Measurements from ENCODE around the gene MPI. TPM values are rescaled to one million over a fixed set of nuclear protein-coding genes. Genes with fewer than 3 reads are reported as not detected.

MPI gene
- total and polyA plus RNA-seq, 8 donors: 27.8 to 69.8 (median 60.8) TPM

DNA sequence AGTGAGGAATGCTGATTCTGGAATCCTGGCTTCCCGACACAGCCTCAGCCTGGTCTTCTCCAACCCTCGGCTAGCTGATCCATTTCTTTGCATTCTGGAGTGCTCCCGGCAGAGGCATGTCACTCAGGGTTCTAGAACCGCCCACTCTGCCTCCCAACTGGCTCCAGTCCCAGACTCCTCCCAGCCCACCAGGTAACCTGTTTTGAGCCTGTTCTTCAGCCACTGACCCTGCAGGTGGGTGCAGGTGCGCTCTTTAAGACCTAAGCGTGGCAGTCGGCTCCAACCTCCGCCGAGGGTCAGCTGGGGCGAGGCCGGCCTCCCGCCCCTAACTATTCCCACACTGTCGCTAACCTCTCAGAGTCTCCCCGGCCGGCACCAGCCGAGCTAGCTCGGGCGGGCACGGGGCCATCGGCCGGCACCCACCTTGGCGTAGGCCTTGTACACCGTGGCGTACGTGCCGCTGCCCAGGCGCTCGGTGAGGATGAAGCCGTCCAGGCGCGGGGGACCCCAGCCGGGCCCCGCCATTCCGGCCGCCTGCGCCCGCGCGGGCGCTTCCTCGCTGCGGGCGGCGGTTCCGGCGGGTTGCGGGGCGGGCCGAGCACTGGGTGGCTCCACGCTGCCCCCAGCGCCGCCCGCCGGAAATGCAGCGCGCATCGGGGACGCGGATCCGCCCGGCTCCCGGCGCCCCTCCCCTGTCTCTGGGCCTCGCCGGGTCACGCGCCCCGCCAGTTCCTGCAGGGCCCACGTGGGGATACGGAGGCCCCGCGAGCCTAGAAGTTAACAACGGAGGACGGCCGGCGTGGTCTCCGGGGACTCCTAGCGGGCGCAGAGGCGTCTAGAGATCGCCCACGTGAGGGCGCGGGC is 47.0 kb upstream of the MPI start, which contains the start of gene ULK3:
ULK3 (minus strand) TSS at position 576 of the 864 bp plus-strand sequence; CDS start at position 525, 51 bp downstream.
- Histone ChIP-seq H3K4me1 (peaks cover 17 to 30% of the 10 kb centered on the region in 2 donors), H3K36me3 (peaks cover 0 to 66% of the 10 kb centered on the region in 2 donors), H3K27me3 (no peaks in the 10 kb centered on the region), H3K9me3 (no peaks in the 10 kb centered on the region), H3K27ac (peak within 1 kb of the TSS; percentile 84 to 87), H3K4me3 (peak within 1 kb of the TSS; percentile 80 to 89)
- intact Hi-C loops (cut with DNase I): no loop called here
- DNase-seq: peak; percentile 87 to 99 (median 92)
- TF ChIP-seq, protein P1, sequence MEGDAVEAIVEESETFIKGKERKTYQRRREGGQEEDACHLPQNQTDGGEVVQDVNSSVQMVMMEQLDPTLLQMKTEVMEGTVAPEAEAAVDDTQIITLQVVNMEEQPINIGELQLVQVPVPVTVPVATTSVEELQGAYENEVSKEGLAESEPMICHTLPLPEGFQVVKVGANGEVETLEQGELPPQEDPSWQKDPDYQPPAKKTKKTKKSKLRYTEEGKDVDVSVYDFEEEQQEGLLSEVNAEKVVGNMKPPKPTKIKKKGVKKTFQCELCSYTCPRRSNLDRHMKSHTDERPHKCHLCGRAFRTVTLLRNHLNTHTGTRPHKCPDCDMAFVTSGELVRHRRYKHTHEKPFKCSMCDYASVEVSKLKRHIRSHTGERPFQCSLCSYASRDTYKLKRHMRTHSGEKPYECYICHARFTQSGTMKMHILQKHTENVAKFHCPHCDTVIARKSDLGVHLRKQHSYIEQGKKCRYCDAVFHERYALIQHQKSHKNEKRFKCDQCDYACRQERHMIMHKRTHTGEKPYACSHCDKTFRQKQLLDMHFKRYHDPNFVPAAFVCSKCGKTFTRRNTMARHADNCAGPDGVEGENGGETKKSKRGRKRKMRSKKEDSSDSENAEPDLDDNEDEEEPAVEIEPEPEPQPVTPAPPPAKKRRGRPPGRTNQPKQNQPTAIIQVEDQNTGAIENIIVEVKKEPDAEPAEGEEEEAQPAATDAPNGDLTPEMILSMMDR (IDR thresholded peaks at IDR 0.05): peak; percentile 76 to 86
- ATAC-seq: peak; percentile 96

DNA sequence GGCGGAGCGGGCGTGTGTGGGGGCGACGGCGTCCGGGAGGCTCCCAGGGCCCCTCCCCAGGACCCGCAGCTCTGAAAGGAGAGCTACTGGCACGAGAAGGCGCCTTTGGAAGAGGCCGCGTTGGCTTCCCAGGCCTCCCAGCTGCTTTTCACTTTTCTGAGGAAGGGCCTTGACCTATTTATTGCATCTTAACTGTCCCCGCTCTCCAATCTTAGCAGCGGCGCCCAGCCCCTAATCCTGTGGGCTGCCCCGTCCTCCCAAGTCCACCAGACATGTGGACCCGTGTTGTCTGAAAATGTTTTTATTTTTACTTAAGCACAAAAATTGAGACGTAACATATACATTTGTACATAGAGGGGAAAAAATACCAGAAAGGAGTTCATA is 46.4 kb upstream of the MPI start:
- ATAC-seq: no peak
- no peak for DNase-seq
- intact Hi-C loops (cut with DNase I): no loop called here
- H3K27me3 ChIP-seq: no peaks in the 10 kb centered on the region
- H3K36me3 ChIP-seq: peaks cover 0 to 66% of the 10 kb centered on the region in 2 donors
- H3K4me3 ChIP-seq: peak overlapping the region; percentile 80 to 89
- H3K4me1 ChIP-seq: peaks cover 17 to 30% of the 10 kb centered on the region in 2 donors
- no peaks in the 10 kb centered on the region for H3K9me3 ChIP-seq
- peak overlapping the region; percentile 83 to 84 for H3K27ac ChIP-seq
- TF ChIP-seq, protein P1 (IDR thresholded peaks at IDR 0.05): no peak

DNA sequence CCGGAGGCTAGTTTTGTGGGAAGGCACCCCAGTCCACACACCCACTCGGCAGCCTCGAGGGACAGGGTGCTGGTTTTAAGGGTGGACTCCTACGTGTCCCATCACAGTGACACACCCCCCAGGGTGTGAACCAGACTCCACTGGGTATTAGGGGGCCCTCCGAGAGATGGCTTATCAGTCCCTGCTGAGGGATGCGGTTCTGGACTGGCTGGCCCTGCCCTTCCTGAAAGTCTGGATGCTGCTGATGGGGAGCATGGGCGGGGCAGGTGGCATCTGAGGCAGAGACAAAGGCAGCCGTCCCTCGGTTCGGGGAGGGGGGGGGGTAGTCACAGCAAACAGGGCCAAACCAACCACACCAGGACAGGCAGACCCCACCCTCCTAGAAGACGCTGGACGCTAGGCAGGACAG is 45.9 kb upstream of the MPI start:
- peaks cover 0 to 66% of the 10 kb centered on the region in 2 donors for H3K36me3 ChIP-seq
- intact Hi-C loops (cut with DNase I): no loop called here
- no peaks in the 10 kb centered on the region for H3K27me3 ChIP-seq
- no peak for ATAC-seq
- H3K27ac ChIP-seq: peak overlapping the region in 1 of 2 donors; percentile 84
- peak overlapping the region in 1 of 2 donors; percentile 80 for H3K4me3 ChIP-seq
- H3K4me1 ChIP-seq: peaks cover 17 to 30% of the 10 kb centered on the region in 2 donors
- H3K9me3 ChIP-seq: no peaks in the 10 kb centered on the region
- TF ChIP-seq, protein P1 (IDR thresholded peaks at IDR 0.05): no peak
- DNase-seq: no peak

DNA sequence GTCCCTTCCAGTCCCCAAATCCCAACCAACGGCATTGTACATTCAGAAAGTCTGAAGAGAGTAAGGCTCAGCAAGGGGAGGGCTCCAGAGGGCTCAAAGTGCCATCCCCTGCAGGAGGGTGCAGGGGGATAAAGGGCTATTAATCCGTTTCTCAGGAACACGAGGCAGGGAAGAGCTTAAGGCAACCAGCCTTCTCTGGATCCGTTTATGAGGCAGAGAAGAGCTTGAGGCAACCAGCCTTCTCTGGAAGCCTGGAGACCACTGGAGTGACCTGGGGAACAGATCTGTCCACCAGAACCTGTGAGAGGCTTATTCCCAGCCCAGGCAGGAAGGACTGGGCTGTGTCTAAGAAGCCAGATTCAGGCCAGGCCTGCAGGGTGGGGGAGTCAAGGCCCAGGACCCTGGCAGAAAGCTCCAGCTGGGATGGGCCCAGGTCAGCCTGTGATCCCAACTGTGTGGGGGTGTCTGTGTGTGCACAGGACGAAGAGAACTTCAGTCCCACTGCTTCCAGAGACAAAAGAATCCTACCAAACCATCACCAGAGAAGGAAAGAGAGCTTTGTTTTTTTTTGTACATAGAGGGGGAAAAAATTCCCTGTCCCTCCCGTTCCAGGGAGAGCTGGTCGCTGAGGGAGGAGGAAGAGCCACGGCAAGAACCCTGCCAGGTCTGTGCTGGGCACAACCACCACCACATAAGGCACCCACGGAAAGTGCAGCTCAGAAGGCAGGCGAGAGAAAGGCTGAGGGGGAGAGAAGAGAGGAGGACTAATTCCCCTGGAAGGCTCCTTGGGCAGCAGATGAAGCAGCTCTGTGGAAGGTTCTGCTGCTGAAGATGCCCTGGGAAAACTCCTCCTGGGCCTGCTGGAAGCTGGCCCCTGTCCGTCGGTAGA is 45.3 kb upstream of the MPI start:
- TF ChIP-seq, protein P1 (IDR thresholded peaks at IDR 0.05): no peak
- peak overlapping the region in 1 of 2 donors; percentile 38 for H3K27ac ChIP-seq
- H3K36me3 ChIP-seq: peaks cover 0 to 66% of the 10 kb centered on the region in 2 donors
- no peak for ATAC-seq
- no peaks in the 10 kb centered on the region for H3K9me3 ChIP-seq
- intact Hi-C loops (cut with DNase I): no loop called here
- H3K27me3 ChIP-seq: no peaks in the 10 kb centered on the region
- DNase-seq: no peak
- peaks cover 17 to 30% of the 10 kb centered on the region in 2 donors for H3K4me1 ChIP-seq
- no peak overlapping the region for H3K4me3 ChIP-seq
